HT-29 (cell line): Measurements from ENCODE around the gene DUSP16. TPM values are rescaled to one million over a fixed set of nuclear protein-coding genes. Genes with fewer than 3 reads are reported as not detected.
A peak's percentile ranks its signal among the peaks of the same experiment; 100 is the strongest.
"Not testable (repeated sequence)": the region's sequence is repeated elsewhere in the genome, so short reads cannot be mapped to it uniquely, and the experiment has no call there.

ENCODE experiments used
- DNase-seq: peaks from one replicate; pipeline ENCODE4 v3.0.0-alpha.2; 2015; ENCODE audit warnings: low spot score
- total RNA-seq: library from RNA; depleted of rRNA; stranded (reverse); fragments of >200 nt; shearing (Covaris generic); gene quantifications from 2 replicates; pipeline ENCODE4 v1.2.3, GENCODE V29; 2014; rRNA removed

Gene DUSP16
- 9.2 and 11.3 TPM in 2 replicates for total RNA-seq

GRCh38 chr12:12562585-12563261 lies at the start of gene DUSP16:
DUSP16 (minus strand) TSS chr12:12562863; CDS start chr12:12521098, 41,765 bp downstream.
- peak; percentile 90 for DNase-seq

GRCh38 chr12:12612358-12612757 lies 49.7 kb upstream of the DUSP16 start:
- DNase-seq = peak; percentile 38

- DNase-seq = peak; percentile 95
Measured at GRCh38 chr12:12611512-12612306, 49.0 kb upstream of the DUSP16 start, which contains the start of gene CREBL2. CREBL2 (plus strand) TSS chr12:12611876; CDS start chr12:12612173, 297 bp downstream.

GRCh38 chr12:12610711-12611110 lies 48.0 kb upstream of the DUSP16 start:
- DNase-seq = no peak

- no peak for DNase-seq
Measured at GRCh38 chr12:12609692-12610091, 47.0 kb upstream of the DUSP16 start.

- peak; percentile 62 for DNase-seq
Measured at GRCh38 chr12:12608557-12608957, 45.9 kb upstream of the DUSP16 start.

- peak; percentile 72 for DNase-seq
Measured at GRCh38 chr12:12606781-12607589, 44.3 kb upstream of the DUSP16 start.

- DNase-seq = no peak
Measured at GRCh38 chr12:12604740-12605139, 42.1 kb upstream of the DUSP16 start.

- DNase-seq = no peak
Measured at GRCh38 chr12:12600659-12601058, 38.0 kb upstream of the DUSP16 start.

- peak; percentile 30 for DNase-seq
Measured at GRCh38 chr12:12599750-12600643, 37.3 kb upstream of the DUSP16 start.

GRCh38 chr12:12598864-12599263 lies 36.2 kb upstream of the DUSP16 start:
- DNase-seq = no peak

- DNase-seq = not testable (repeated sequence)
Measured at GRCh38 chr12:12596598-12596997, 33.9 kb upstream of the DUSP16 start.

- DNase-seq = not testable (repeated sequence)
Measured at GRCh38 chr12:12595929-12596328, 33.3 kb upstream of the DUSP16 start.

- peak; percentile 48 for DNase-seq
Measured at GRCh38 chr12:12592930-12593329, 30.3 kb upstream of the DUSP16 start.

- DNase-seq = no peak
Measured at GRCh38 chr12:12590961-12591360, 28.3 kb upstream of the DUSP16 start.

- not testable (repeated sequence) for DNase-seq
Measured at GRCh38 chr12:12588436-12588835, 25.8 kb upstream of the DUSP16 start.

- no peak for DNase-seq
Measured at GRCh38 chr12:12587878-12588277, 25.2 kb upstream of the DUSP16 start.

- DNase-seq = peak; percentile 77
Measured at GRCh38 chr12:12586879-12587675, 24.4 kb upstream of the DUSP16 start.

GRCh38 chr12:12585115-12585863 lies 22.6 kb upstream of the DUSP16 start:
- DNase-seq = no peak
